Measurements from ENCODE around the gene ARHGAP15.

- TF ChIP-seq CTCF (IDR thresholded peaks at IDR 0.05; ENCODE audit: insufficient read depth, low read length, poor library complexity, severe bottlenecking) (no peak), EZH2phosphoT487 (conservative IDR thresholded peaks at IDR 0.05; ENCODE audit: low read length) (no peak)
These were observed 560.3 kb downstream of the ARHGAP15 start for GRCh38 chr2:143689541-143689940.

Measured in SU-DHL-6 (cell line).